GM18507 (cell line): ENCODE measurements around the gene RNU5D-1.

Source experiments
- DNase-seq: peaks from one replicate; pipeline ENCODE4 v3.0.0; 2011; ENCODE audit warnings: low read depth; ENCODE audit not compliant: insufficient read length; ENCODE audit errors: extremely low spot score
- FAIRE-seq: peaks from 2 replicates; lab custom pipeline; 2011; peaks lifted over from hg19 to GRCh38; lab: Jason Lieb, UNC

The RNU5D-1 gene

GRCh38 chr1:44681905-44682882 lies 48.8 kb downstream of the RNU5D-1 start:
- no peak for DNase-seq
- FAIRE-seq: no peak
